Karpas-422 (cell line): ENCODE data around the gene MX2. TPM values are rescaled to one million over a fixed set of nuclear protein-coding genes. Genes with fewer than 3 reads are reported as not detected.

Experiments
- DNase-seq: peaks from one replicate; pipeline ENCODE4 v3.0.0-alpha.2; 2015
- H2AFZ ChIP-seq: fragments of 200-600 bp; sonication (generic); 2 replicates; pipeline ENCODE4 v1.6.1; 2014; ENCODE audit warnings: antibody characterized with exemption, low read length, mixed read lengths
- H3K27ac ChIP-seq: fragments of 200-600 bp; sonication (generic); 2 replicates; pipeline ENCODE4 v1.5.1; 2014; ENCODE audit warnings: mild to moderate bottlenecking, low read length, moderate library complexity
- H3K27me3 ChIP-seq: fragments of 200-600 bp; sonication (generic); 2 replicates; pipeline ENCODE4 v1.6.1; 2014; ENCODE audit warnings: low read length, mixed read lengths
- H3K36me3 ChIP-seq: fragments of 200-600 bp; sonication (generic); 2 replicates; pipeline ENCODE4 v1.6.1; 2014; ENCODE audit warnings: low read length, mixed read lengths; ENCODE audit not compliant: insufficient read depth
- H3K4me1 ChIP-seq: fragments of 200-600 bp; sonication (generic); 2 replicates; pipeline ENCODE4 v1.6.1; 2014; ENCODE audit warnings: mild to moderate bottlenecking, low read length, mixed read lengths
- H3K4me2 ChIP-seq: fragments of 200-600 bp; sonication (generic); 2 replicates; pipeline ENCODE4 v1.6.1; 2014; ENCODE audit warnings: low read length, low read depth, mild to moderate bottlenecking; ENCODE audit not compliant: poor library complexity, severe bottlenecking
- H3K4me3 ChIP-seq: fragments of 200-600 bp; sonication (generic); 2 replicates; pipeline ENCODE4 v1.5.1; 2014; ENCODE audit warnings: mild to moderate bottlenecking, antibody characterized with exemption, low read length, mixed read lengths
- H3K79me2 ChIP-seq: fragments of 200-600 bp; sonication (generic); 2 replicates; pipeline ENCODE4 v1.6.1; 2014; ENCODE audit warnings: mild to moderate bottlenecking, low read length, mixed read lengths
- H3K9ac ChIP-seq: fragments of 200-600 bp; sonication (generic); 2 replicates; pipeline ENCODE4 v1.6.0; 2014; ENCODE audit warnings: low read length
- H3K9me2 ChIP-seq: fragments of 200-600 bp; sonication (generic), shearing (Covaris generic); replicated peaks from 2 replicates; pipeline ENCODE4 v1.6.0; 2014; ENCODE audit warnings: mild to moderate bottlenecking, low read length, moderate library complexity; ENCODE audit not compliant: insufficient read depth
- H3K9me3 ChIP-seq: fragments of 300-700, 200-600 bp; sonication (generic); 2 replicates; pipeline ENCODE4 v1.6.1; 2014; ENCODE audit warnings: low read length, mixed read lengths
- H4K20me1 ChIP-seq: fragments of 200-600 bp; sonication (generic); 2 replicates; pipeline ENCODE4 v1.6.1; 2014; ENCODE audit warnings: mild to moderate bottlenecking, antibody characterized with exemption, low read length, low read depth; ENCODE audit not compliant: insufficient read depth
- total RNA-seq: library from RNA; depleted of rRNA; stranded (reverse); fragments of >200 nt; shearing (Covaris generic); gene quantifications from 2 replicates; pipeline ENCODE4 v1.2.3, GENCODE V29; 2014; ENCODE audit warnings: low replicate concordance

MX2 gene
- total RNA-seq, 1 experiment from 2014 or later, result 27.8 TPM

DNA sequence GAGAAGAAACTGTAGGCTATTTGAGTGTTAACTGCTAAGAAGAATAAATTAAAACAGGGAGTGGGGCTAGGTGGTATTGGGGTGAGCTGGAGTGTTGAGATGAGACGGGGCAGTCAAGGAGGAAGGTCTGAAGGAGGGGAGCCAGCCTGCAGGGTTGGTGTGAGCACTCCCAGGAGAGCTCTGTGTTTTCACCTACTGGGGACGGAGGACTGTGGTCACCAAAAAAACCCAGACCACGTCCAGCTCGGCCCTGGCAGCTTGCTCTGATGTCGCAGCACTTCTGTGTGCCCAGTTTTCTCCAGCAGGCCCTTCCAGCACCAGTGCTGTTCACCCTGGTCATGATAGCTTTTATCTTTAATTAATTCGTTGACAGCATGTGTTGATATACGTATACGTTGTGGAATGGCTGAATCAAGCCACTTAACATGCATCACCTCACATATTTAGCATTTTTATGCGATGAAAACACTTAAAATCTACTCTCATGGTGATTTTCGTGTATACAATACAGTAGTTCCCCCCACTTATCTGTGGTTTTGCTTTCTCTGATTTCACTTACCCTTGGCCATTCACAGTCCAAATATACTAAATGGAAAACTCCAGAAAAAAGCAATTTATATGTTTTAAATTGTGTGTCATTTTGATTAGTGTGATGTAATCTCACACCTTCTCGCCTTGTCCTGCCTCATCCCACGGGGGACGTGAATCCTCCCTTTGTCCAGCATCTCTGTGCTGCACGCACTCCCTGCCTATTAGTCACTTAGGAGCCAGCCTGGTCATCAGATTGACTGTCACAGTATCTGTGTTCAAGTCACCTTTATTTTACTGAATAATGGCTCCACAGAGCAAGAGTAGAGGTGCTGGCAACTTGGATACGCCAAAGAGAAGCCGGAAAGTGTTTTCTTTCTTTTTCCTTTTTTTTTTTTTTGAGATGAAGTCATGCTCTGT is 32.9 kb upstream of the MX2 start:
- H3K9me2 ChIP-seq, result no peaks in the 10 kb centered on the region
- no peaks in the 10 kb centered on the region for H4K20me1 ChIP-seq
- H3K27me3 ChIP-seq, result no peaks in the 10 kb centered on the region
- H3K36me3 ChIP-seq, result no peaks in the 10 kb centered on the region
- no peaks in the 10 kb centered on the region for H3K9me3 ChIP-seq
- no peak overlapping the region for H3K27ac ChIP-seq
- H3K9ac ChIP-seq, result no peak overlapping the region
- no peak for DNase-seq
- H3K4me1 ChIP-seq, result no peaks in the 10 kb centered on the region
- no peak overlapping the region for H3K4me2 ChIP-seq
- H3K79me2 ChIP-seq, result no peaks in the 10 kb centered on the region
- H3K4me3 ChIP-seq, result no peak overlapping the region
- no peak overlapping the region for H2AFZ ChIP-seq

DNA sequence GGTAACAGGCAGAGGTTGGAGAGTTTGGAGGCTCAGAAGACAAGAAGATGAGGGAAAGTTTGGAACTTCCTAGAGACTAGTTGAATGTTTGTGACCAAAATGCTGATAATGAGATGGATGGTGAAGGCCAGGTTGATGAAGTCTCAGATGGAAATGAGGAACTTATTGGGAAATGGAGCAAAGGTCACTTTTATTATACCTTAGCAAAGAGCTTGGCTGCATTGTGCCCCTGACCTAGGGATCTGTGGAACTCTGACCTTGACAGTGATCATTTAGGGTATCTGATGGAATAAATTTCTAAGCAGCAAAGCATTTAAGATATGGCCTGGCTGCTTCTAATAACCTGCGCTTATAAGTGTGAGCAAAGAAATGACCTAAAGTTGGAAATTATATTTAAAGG is 28.1 kb upstream of the MX2 start:
- H3K9ac ChIP-seq, result no peak overlapping the region
- DNase-seq, result no peak
- H3K9me3 ChIP-seq, result no peaks in the 10 kb centered on the region
- no peak overlapping the region for H3K4me3 ChIP-seq
- H3K79me2 ChIP-seq, result no peaks in the 10 kb centered on the region
- no peak overlapping the region for H2AFZ ChIP-seq
- H4K20me1 ChIP-seq, result no peaks in the 10 kb centered on the region
- H3K27ac ChIP-seq, result no peak overlapping the region
- no peak overlapping the region for H3K4me2 ChIP-seq
- H3K36me3 ChIP-seq, result no peaks in the 10 kb centered on the region
- 0 out of 2 replicates have a peak, but pooled peaks cover 5% of the 10 kb centered on the region for H3K27me3 ChIP-seq
- H3K4me1 ChIP-seq, result no peaks in the 10 kb centered on the region
- no peaks in the 10 kb centered on the region for H3K9me2 ChIP-seq

DNA sequence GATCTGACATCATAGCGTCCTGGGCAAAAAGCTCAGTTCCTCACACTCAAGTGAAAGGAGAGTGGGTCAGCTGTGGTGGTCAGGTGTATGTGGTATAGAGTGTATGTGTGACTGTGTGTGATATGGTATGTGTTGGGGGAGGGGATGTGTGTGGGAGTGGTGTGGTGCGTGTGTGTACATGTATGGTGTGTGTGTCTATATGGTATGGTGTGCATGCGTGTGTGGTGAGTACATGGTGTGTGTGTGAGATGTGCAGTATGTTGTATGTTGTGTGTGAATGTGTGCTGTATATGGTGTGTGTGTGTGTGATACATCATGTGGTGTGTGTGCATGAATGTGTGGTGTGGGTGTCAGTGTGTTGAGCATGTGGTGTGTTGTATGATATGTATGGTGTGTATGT is 24.3 kb upstream of the MX2 start:
- Histone ChIP-seq H3K9ac (no peak overlapping the region), H3K36me3 (no peaks in the 10 kb centered on the region), H3K4me1 (no peaks in the 10 kb centered on the region), H3K79me2 (no peaks in the 10 kb centered on the region), H3K4me3 (no peak overlapping the region), H3K27ac (no peak overlapping the region), H3K27me3 (0 out of 2 replicates have a peak, but pooled peaks cover 5% of the 10 kb centered on the region), H3K4me2 (no peak overlapping the region), H3K9me2 (no peaks in the 10 kb centered on the region), H4K20me1 (no peaks in the 10 kb centered on the region), H2AFZ (no peak overlapping the region), H3K9me3 (no peaks in the 10 kb centered on the region)
- DNase-seq, result no peak

DNA sequence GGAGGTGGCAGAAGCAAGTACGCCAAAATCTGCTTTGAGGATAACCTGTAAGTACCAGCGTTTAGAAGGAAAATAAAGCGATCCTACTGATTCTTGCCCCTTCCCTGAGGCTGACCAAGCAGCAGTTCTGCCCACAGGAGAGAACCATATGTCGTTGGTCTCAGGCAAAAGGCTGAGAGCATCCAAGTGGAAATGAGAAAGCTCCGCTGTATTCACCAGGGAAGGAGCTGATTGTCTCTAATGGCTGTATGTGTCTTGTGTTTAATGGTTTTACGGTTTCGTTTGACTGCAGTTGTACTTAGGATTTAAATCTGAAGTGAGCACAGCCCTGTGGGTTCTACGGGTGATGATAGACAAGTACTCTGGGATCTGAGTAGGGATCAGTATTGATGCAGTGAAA is 23.4 kb upstream of the MX2 start:
- no peak overlapping the region for H3K9ac ChIP-seq
- H3K27me3 ChIP-seq, result 0 out of 2 replicates have a peak, but pooled peaks cover 5% of the 10 kb centered on the region
- no peak overlapping the region for H2AFZ ChIP-seq
- no peak overlapping the region for H3K27ac ChIP-seq
- no peaks in the 10 kb centered on the region for H3K9me3 ChIP-seq
- H4K20me1 ChIP-seq, result no peaks in the 10 kb centered on the region
- H3K4me2 ChIP-seq, result no peak overlapping the region
- DNase-seq, result no peak
- H3K79me2 ChIP-seq, result no peaks in the 10 kb centered on the region
- H3K4me1 ChIP-seq, result no peaks in the 10 kb centered on the region
- no peak overlapping the region for H3K4me3 ChIP-seq
- no peaks in the 10 kb centered on the region for H3K9me2 ChIP-seq
- H3K36me3 ChIP-seq, result no peaks in the 10 kb centered on the region

DNA sequence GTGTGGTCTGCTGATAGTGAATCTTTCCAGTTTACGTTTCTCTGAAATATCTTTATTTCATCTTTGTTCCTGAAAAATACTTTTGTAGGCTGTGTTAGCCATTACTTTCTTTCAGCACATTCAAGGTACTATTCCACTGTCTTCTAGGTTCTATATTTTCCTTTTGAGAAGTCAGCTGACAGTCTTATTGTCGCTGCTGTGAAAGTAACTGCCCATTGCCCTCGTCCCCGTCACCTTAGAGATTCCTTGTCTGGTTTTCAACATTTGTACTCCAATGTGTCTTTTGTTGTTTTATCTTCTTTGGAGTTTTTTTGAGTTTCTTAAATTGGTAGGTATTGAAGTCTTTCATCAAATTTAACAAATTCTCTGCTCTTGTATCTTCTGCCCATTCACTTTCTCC is 19.8 kb upstream of the MX2 start:
- no peak for DNase-seq
- no peaks in the 10 kb centered on the region for H3K4me1 ChIP-seq

DNA sequence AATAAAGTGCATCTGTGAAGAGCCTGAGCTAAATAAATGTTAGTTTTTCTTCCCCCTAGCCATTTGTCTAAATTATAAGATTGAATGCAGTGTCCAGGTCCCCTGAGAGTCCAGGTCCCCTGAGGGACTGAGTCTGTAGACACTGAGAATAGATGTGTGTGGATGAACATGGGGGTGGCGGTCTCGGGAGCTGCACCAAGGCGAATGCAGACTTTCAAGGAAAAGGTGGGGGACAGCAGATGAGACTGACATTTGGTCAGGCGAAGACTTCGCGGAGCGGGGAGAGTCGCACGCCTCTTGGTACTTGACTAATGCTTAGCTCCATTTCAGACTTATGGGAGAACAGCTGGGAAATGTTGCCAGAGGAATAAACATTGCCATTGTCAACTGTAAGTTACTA is 17.7 kb upstream of the MX2 start:
- Histone ChIP-seq H3K79me2 (no peaks in the 10 kb centered on the region), H3K9me3 (no peaks in the 10 kb centered on the region), H3K27me3 (no peaks in the 10 kb centered on the region), H3K27ac (no peak overlapping the region), H3K4me2 (no peak overlapping the region), H3K36me3 (no peaks in the 10 kb centered on the region), H4K20me1 (no peaks in the 10 kb centered on the region), H3K9me2 (no peaks in the 10 kb centered on the region), H3K4me1 (no peaks in the 10 kb centered on the region), H3K4me3 (no peak overlapping the region), H3K9ac (no peak overlapping the region), H2AFZ (no peak overlapping the region)
- DNase-seq, result no peak

More for the DNA sequence above, 19.8 kb upstream of the MX2 start:
- no peaks in the 10 kb centered on the region for H3K9me2 ChIP-seq
- H3K27ac ChIP-seq, result no peak overlapping the region
- no peak overlapping the region for H3K4me3 ChIP-seq
- no peaks in the 10 kb centered on the region for H4K20me1 ChIP-seq
- H3K9ac ChIP-seq, result no peak overlapping the region
- H3K4me2 ChIP-seq, result no peak overlapping the region
- no peaks in the 10 kb centered on the region for H3K36me3 ChIP-seq
- H3K27me3 ChIP-seq, result 0 out of 2 replicates have a peak, but pooled peaks cover 4% of the 10 kb centered on the region
- no peak overlapping the region for H2AFZ ChIP-seq
- H3K9me3 ChIP-seq, result no peaks in the 10 kb centered on the region
- no peaks in the 10 kb centered on the region for H3K79me2 ChIP-seq

DNA sequence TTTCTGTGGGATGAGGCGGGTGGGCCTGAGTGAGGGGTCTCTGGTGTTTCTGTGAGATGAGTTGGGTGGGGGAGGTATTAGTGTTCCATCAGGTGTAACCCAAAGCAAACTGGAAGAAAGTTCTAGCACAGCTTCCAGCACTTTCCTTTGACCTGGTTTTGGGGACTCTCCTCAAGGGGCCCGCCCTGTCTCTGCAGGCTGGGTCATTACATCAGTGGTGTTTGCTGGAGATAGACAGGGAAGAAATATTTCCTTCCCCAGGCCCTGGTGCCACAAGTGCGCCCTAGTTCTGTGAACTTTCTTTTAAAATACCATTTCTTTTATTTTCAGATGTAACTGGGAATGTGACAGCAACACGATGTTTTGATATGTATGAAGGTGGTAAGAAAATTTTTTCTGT is 16.5 kb upstream of the MX2 start:
- H3K4me3 ChIP-seq, result no peak overlapping the region
- H4K20me1 ChIP-seq, result no peaks in the 10 kb centered on the region
- DNase-seq, result no peak
- no peak overlapping the region for H3K9ac ChIP-seq
- no peaks in the 10 kb centered on the region for H3K4me1 ChIP-seq
- no peaks in the 10 kb centered on the region for H3K79me2 ChIP-seq
- no peaks in the 10 kb centered on the region for H3K36me3 ChIP-seq
- H2AFZ ChIP-seq, result no peak overlapping the region
- H3K9me2 ChIP-seq, result no peaks in the 10 kb centered on the region
- H3K9me3 ChIP-seq, result no peaks in the 10 kb centered on the region
- no peak overlapping the region for H3K27ac ChIP-seq
- H3K4me2 ChIP-seq, result no peak overlapping the region
- no peaks in the 10 kb centered on the region for H3K27me3 ChIP-seq

DNA sequence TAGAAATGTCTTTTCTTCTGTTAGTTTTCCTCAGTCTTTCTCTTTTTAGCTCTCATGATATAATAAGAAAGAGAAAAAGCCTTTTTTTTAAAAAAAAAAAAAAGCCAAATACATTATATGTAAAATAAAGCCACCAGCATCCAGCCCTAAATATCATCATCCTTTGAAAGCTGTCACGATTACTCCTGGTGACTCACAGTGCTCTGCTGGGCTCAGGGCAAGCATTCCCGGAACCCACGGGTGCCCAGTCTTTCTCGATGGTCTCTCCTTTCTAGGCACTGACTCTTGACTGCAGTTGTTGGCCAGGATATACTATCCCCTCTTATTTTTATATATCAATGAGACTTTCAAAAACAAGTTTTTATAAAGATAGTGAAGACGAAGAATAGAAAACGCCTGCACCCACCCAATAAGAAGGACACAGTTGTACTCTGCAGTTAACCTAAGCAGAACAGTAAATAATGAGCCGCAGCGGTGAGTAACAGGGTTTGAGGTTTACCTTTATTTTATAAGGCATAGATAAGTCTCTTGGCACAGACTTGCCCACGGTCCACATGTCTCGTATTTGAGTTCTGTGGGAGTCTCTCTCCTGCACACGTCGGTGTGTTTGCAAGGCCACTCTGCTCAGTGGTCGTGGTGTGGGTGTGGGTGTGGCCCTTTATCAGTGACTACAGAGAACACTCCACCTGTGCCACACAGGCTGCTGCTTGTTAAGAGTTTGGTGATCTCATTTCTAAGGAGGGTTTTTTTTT is 15.7 kb upstream of the MX2 start:
- no peaks in the 10 kb centered on the region for H3K79me2 ChIP-seq
- DNase-seq, result no peak
- no peak overlapping the region for H3K4me3 ChIP-seq
- no peak overlapping the region for H2AFZ ChIP-seq
- no peaks in the 10 kb centered on the region for H3K9me3 ChIP-seq
- no peaks in the 10 kb centered on the region for H3K4me1 ChIP-seq
- no peaks in the 10 kb centered on the region for H4K20me1 ChIP-seq
- no peak overlapping the region for H3K9ac ChIP-seq
- no peak overlapping the region for H3K27ac ChIP-seq
- H3K4me2 ChIP-seq, result no peak overlapping the region
- no peaks in the 10 kb centered on the region for H3K36me3 ChIP-seq
- H3K27me3 ChIP-seq, result no peaks in the 10 kb centered on the region
- no peaks in the 10 kb centered on the region for H3K9me2 ChIP-seq
